ENCODE data around the gene CHID1. TPM values are rescaled to one million over a fixed set of nuclear protein-coding genes. Genes with fewer than 3 reads are reported as not detected.

CHID1 gene
- total and polyA plus RNA-seq, 8 donors: 35.4 to 121 (median 52.1) TPM

- DNase-seq: peak in 1 of 2 donors; percentile 36
- Histone ChIP-seq H3K27me3 (no peaks in the 10 kb centered on the region), H3K9me3 (no peaks in the 10 kb centered on the region), H3K4me1 (peaks cover 26 to 71% (median 66%) of the 10 kb centered on the region in 4 donors), H3K27ac (peak overlapping the region in 3 of 5 donors; percentile 21 to 64 (median 49)), H3K4me3 (no peak overlapping the region), H3K36me3 (peaks cover 0 to 4% (median under 1%) of the 10 kb centered on the region in 4 donors)
- TF ChIP-seq EP300 (IDR thresholded peaks at IDR 0.05) (no peak), POLR2A (IDR thresholded peaks at IDR 0.05) (no peak), POLR2AphosphoS5 (IDR thresholded peaks at IDR 0.05) (peak in 2 of 3 donors; percentile 6 to 30), CTCF (IDR thresholded peaks at IDR 0.05) (no peak)
- intact Hi-C loops (cut with DNase I; ENCODE audit: low total_unique reads): no loop called here
- 63 to 88% (median 77%) methylated on average over 4 of the region's 4 CpGs for WGBS, 5 donors
Measured at GRCh38 chr11:932435-932834, 21.8 kb upstream of the CHID1 start.

GRCh38 chr11:931385-931784 is 20.8 kb upstream of the CHID1 start:
- Histone ChIP-seq H3K36me3 (peaks cover 0 to 5% (median 4%) of the 10 kb centered on the region in 4 donors), H3K9me3 (no peaks in the 10 kb centered on the region), H3K4me3 (no peak overlapping the region), H3K4me1 (peaks cover 35 to 82% (median 75%) of the 10 kb centered on the region in 4 donors), H3K27me3 (no peaks in the 10 kb centered on the region), H3K27ac (peak overlapping the region in 1 of 5 donors; percentile 49)
- whole genome bisulfite sequencing, 5 donors: 40 to 58% (median 45%) methylated on average over 3 of the region's 3 CpGs
- intact Hi-C loops (cut with DNase I; ENCODE audit: low total_unique reads): no loop called here
- no peak for DNase-seq
- TF ChIP-seq POLR2A (IDR thresholded peaks at IDR 0.05) (no peak), POLR2AphosphoS5 (IDR thresholded peaks at IDR 0.05) (peak in 1 of 3 donors; percentile 11), CTCF (IDR thresholded peaks at IDR 0.05) (no peak), EP300 (IDR thresholded peaks at IDR 0.05) (no peak)

DNA sequence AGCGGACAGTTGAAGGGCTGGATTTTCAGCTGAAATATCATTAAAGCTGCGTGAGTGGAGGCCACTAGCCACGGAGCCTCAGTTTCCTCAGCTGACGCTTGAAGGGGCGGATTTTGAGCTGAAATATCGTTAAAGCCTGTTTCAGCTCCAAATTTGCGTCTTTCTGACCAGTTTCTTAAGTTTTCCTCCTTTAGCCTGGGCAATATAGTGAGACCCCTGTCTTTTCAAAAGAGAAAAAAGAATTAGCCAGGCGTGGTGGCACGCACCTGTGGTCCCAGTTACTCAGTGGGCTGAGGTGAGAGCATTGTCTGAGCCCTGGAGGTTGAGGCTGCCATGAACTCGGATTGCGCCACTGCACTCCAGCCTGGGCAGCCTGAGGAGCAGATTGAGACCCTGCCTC is 18.8 kb upstream of the CHID1 start:
- no peak for DNase-seq
- intact Hi-C loops (cut with DNase I; ENCODE audit: low total_unique reads): no loop called here
- 93 to 98% (median 96%) methylated on average over 11 of the region's 11 CpGs for WGBS, 5 donors
- H3K36me3 ChIP-seq: peaks cover 0 to 5% (median 4%) of the 10 kb centered on the region in 4 donors
- no peak overlapping the region for H3K27ac ChIP-seq
- H3K4me3 ChIP-seq: no peak overlapping the region
- peaks cover 35 to 88% (median 81%) of the 10 kb centered on the region in 4 donors for H3K4me1 ChIP-seq
- TF ChIP-seq POLR2A (IDR thresholded peaks at IDR 0.05) (no peak), CTCF (IDR thresholded peaks at IDR 0.05) (no peak), EP300 (IDR thresholded peaks at IDR 0.05) (no peak)
- no peaks in the 10 kb centered on the region for H3K9me3 ChIP-seq
- no peaks in the 10 kb centered on the region for H3K27me3 ChIP-seq

DNA sequence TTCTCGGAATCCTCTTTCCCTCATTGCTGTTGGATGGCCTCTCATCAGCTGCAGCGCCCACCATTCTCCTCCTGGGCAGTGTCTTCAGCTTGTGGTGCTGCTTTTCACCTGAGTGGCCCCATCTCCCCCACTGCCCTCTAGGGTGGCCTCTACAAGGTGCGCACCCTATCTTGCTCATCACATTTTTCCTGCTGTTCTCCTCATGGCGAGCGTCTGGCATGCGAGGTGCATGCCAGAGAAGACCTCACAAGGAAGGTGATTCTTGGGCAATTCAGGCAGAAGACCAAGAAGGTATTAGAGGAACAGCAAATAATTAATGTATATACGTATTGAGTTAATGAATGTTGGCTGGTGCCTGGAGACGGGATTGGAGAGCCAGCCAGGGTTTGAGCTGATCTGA is 18.2 kb upstream of the CHID1 start:
- DNase-seq: no peak
- no peak overlapping the region for H3K27ac ChIP-seq
- no peak overlapping the region for H3K4me3 ChIP-seq
- TF ChIP-seq POLR2AphosphoS5 (IDR thresholded peaks at IDR 0.05) (no peak), POLR2A (IDR thresholded peaks at IDR 0.05) (no peak), EP300 (IDR thresholded peaks at IDR 0.05) (no peak), CTCF (IDR thresholded peaks at IDR 0.05) (no peak)
- no peaks in the 10 kb centered on the region for H3K27me3 ChIP-seq
- intact Hi-C loops (cut with DNase I; ENCODE audit: low total_unique reads): no loop called here
- WGBS, 5 donors: 57 to 78% (median 67%) methylated on average over 8 of the region's 8 CpGs
- H3K36me3 ChIP-seq: peaks cover 0 to 5% (median 4%) of the 10 kb centered on the region in 4 donors
- peaks cover 35 to 81% (median 77%) of the 10 kb centered on the region in 4 donors for H3K4me1 ChIP-seq
- H3K9me3 ChIP-seq: no peaks in the 10 kb centered on the region

Measured in stomach (tissue), 9 donors.